HG03521 (cell line): ENCODE data around the gene HECTD4.

Experiments used
- ATAC-seq: cut with Tn5 transposase; IDR thresholded peaks from one replicate; pipeline ENCODE4 v1.9.1; 2021; ENCODE audit warnings: mild to moderate bottlenecking, moderate library complexity; ENCODE audit not compliant: unreplicated experiment

Gene HECTD4

DNA sequence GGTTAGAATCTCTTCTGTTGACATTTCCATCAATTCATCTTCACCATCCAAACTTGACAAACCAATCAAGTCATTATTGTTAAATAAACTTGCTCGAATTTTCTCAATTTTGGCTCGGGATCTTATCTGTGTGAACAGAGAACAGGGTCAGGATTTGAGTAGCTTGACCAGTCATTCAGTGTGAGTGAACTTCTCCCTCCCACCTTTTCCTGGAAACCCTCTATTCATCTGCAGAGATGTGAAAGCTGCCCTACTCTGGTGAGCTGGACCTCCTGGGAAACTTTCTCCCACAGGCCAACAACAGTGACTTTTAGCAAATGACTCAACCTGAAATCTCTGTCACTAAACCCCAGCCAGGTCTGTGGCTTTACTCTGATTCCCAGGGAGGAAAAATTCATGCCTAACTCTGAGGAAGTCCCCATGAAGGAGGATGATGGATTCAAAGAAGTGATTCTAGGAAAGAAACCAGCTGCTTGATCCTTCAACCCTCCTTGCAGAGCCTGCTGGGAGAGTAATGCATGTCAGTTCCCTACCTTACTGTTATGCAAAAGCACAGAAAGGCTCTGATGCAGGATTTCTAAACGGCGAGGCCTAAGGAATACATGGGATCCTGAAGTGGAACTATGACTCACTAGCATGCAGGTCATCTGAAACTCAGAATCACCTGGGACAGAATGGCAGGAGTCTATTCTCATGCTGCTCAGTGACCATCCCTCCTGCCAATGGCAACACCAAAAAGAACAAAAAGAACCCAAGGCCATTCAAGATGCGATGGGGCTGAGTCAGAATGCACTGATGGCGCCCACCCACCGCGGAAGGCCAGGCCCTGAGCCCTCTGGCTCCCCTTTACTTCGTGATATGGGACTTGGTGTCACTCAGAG, 198.8 kb downstream of the HECTD4 start:
- ATAC-seq, result no peak

DNA sequence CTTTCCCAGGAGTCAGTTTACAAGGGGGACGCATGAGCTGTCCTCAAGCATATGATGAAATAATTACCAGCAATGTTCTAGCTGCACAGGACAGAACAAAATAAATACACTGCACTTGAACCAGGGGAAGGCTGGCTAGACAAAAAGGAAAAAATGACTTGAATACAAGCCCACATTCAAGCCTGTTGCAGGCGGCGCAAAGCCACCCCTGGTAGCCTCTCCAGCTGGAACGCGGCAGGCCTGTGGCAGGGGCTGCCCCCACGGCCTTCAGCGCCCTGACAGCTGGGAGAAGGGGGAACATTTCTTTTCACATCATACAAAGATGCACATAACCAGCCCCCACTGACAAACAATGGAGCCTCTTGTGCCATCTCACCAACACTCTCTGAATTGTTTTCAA, 199.7 kb downstream of the HECTD4 start:
- ATAC-seq, result no peak

DNA sequence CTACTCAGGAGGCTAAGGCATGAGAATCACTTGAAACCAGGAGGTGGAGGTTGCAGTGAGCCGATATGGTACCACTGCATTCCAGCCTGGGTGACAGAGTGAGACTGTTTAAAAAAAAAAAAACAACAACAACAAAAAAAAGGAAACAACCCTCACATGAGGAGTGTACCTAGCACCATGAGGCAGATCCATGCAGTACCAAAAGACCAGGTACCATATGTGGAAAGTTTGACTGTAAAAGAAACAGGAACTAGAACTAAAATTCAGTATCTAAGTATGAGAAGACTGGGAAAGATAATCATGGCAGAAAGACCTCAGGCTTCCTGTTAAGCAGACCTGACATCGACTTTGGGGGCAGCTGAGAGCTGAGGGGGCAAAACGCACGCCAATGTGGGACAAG, 201.8 kb downstream of the HECTD4 start:
- ATAC-seq, result no peak

DNA sequence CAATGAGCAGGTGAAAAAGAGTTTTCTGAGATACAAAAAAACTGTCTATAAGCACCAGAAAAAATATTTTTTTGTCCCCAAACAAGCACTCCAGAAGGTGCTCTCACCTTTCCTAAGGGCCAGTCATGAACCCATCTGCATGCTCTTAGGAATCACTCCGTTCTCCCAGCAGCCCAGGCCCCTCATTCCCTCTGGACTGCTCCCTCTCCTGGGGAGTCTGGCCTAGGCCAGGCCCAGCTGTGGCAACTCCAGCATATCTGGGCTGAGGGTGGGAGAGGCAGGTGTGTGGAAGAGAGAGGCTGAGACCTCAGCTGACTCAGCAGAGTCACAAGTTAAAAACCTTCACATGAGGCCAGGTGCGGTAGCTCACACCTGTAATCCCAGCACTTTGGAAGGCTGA, 202.3 kb downstream of the HECTD4 start:
- no peak for ATAC-seq

DNA sequence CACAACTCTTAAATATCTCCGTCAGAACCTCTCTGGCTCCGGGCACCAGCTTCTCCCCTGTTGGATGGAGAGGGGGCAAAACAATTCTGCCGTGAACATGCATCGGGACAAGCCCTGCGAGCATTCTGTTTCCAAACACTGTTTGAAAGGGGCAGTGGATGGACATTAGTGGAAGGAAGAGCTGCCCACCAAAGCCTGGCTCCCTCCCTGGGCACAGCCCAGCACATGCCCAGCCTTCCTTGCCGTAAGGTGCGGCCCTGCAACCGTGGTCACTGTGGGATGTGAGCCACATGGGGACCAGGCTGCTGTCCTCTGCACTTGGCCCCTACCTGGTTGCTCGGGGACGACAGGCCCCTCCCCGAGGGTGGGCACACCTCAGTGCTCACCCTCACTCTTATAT, 202.9 kb downstream of the HECTD4 start:
- no peak for ATAC-seq

DNA sequence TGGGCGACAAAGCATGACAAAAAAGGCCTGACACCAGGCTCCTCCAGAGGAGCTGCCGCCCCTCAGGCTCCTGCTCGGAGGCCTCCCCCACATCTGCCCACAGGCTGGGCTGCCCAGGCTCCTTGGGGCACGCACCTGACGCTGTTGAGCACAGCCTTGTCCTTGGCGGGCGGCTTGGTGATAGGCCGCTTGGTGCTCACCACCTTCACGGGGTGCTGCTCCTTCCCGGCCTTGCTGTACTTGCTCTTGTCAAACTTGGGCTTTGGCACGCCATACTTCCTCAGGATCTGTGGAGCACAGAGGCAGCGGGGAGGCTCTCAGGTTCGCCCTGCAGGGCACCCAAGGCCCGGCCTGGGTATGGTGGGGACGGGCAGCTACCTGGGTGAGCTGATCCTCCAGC, 203.4 kb downstream of the HECTD4 start:
- ATAC-seq, result no peak

DNA sequence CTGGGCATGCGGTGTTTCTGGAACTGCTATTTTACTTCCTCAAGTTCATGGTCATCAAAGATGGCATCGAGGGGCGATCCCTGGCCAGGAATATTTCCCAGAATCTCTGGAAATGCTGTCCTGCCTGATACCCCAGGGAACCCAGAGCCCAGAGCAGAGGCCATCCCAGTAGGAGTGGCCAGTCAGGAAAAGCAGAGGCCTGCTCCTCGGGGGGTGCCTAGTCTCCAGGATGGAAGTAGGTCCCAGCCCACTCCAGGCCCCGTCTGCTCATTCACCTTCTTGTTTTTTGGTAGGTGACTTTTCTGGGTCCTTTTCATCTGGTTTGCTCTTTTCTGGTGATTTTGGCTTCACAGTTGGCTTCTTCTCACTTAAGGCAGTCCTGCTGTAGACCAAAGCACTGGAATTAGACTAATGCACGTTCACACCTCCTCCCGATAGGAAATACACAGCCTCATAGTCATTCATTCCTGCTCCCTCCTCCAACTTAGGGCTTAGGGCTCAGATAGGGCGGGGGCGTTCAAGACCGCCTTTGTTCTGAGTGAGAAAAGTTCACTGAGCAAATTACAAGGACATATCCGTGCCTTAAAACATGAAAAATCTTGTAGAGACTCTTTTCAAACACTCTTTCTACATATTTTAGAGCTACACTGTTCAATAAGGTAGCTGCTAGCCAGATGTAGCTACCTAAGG, 205.8 kb downstream of the HECTD4 start:
- no peak for ATAC-seq

DNA sequence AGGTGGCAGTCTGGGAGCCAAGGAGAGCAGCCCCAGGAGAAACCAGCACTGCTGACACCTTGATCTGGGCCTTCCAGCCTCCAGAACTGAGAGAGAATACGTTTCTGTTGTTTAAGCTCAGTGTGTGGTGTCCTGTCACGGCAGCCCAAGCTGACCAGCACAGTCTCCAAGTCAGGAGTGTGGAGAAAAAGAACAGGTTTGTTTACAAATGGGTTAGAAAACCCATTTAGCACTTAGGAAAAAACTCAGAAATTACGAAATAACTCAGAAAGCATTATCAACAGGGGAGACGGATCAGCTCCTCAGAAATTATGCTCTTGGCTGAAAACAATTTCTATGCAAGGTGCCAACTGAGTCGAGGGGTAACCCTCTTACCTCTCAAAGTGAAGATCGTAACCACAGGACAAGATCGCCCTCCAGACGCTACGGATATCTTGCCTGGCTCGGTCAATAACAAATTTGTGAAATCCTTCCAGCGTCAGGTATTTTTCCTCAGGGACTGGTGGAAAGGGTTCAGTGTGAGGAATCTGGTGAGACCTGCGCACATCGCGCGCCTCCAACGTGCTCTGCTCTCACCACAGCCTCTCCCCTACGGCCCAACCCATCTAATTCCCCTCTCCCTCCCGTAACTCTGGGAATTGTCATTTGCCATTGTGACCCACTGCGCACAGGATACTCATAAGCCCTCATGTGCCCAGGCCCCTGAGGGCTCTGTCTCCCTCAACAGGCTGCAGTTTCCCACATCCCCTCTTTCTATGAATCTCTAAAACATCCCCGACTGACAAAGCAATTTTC, 206.7 kb downstream of the HECTD4 start:
- no peak for ATAC-seq

DNA sequence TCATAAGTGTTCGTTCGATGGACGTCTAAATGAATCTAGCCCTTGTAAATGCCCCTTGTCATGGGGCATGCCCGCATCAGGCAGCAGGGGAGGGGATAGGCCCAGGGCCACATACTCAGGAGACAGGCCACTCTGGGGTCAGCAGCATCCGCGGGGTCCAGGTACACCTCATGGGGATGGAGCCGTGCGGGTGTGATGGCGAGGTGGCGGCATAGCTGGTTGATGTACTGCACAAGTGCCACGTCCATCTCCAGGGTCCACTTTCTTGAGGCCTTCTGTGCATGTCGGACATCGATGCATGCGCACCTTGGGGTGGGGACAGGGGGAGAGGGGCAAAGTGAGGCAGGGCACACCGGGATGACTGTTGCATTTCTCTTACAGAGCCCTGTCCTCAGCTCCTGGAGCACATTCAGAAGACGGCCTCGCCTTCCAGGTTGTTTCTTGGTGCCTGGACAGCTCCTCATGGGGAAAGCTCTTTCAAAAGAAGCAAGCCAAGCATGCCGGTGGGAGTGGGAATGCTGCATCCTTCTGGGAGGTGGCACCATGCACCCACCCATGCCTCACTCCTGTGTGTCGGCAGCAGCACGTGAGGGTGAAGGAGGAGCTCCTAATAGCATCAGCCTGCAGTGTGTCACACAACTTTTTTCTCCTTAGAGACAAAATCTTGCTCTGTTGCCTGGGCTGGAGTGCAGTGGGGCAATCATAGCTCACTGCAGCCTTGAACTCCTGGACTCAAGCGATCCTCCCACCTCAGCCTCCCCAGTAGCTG, 209.5 kb downstream of the HECTD4 start:
- no peak for ATAC-seq

DNA sequence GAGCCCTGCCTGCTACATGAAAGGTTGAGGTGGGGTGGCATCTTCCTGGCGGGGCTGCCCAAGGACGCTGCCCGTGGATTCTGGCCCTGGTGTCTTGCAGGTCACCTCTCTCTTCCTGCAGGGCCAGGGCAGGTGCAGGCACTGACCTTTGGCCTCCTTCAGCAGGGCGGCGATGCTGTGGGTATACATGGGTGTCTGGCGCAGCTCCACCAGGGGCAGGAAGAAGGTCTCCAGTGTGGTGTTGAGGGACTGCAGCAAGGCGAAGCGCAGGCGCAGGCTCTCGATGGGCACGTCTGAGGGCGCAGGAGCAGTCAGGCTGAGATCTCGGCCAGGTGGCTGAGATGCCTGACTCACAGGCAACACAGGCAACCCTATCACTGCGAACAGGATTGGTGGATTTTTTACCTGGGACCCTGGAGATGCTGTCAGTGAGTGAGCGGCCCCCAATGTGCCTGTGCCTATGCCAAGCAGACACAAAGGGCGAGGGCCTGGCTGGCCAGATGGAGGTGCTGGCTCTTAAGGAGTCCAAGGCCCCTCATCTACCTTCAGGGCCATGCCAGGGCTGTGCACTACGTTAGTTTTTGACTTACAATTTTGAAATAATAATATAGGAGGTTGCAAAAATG, 211.1 kb downstream of the HECTD4 start:
- no peak for ATAC-seq

DNA sequence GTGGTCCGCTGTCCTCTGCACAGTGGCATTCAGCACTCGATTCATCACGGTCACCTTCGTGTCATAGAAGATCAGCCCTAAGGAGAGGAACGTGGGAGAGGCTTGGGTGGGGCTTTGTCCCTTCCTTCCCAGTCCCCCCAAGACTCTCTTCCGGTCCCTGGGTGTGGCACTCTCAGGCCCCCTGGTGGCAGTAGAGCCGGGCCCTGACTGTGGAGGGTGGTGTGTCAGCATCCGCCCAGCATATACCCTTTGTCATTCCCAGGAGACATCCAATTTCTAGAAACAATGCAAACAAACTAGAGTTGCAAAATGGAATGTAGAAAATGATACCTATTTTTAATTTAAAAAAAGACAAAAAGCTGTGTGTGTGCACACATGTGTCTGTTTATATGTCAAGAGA, 211.9 kb downstream of the HECTD4 start:
- ATAC-seq, result no peak

DNA sequence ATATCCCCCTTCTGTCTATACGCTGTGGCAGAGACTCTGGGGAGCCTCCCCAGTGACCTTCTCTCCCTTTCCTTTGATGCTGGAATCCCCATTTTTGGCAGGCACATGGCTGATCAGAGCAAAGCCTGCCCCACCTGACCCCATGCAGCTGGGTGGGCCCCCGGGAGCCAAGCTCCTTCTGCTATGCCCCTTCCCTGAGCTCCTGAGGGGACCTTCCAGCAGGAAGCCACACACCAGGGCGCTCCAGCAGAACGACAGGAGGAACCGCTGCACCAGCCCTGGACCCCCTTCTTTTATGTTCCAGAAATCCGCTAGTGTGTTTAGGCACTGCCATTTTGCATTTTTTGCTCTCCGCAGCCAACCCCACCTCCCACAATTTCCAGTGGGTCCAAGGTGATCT, 212.3 kb downstream of the HECTD4 start:
- no peak for ATAC-seq

DNA sequence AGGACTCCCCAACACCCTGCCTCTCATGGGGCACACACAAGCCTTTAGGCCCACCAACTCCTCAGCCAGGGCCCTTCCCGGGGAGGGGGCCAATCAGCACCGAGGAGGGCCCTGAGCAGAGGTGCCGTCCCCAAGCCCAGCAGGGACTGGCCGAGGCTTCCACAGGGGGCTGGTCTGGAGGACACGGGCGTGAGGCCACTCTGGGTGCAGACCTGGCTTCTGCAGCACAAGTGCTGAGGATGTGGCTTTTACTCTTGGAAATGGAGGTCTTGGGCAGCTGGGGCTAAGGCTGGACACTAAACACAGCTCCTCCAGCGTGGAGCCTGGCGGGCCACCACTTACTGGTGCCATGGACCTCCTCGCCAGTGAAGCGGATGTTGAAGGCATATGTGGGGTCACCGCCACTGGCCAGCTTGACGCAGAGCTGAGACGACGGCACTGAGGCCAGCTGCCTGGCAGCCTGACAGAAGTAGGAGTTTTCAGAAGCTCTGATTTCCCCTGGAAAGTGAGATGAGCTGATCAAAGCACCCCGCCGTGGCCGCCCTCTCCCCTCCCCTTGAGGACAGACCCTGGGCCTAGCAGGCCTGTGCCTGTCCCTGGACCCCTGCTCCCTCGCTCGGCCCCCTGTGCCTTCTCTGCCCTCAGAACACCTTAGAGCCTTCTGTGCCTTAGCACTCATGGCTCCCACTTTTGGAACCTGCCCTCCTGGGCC, 212.9 kb downstream of the HECTD4 start:
- no peak for ATAC-seq

DNA sequence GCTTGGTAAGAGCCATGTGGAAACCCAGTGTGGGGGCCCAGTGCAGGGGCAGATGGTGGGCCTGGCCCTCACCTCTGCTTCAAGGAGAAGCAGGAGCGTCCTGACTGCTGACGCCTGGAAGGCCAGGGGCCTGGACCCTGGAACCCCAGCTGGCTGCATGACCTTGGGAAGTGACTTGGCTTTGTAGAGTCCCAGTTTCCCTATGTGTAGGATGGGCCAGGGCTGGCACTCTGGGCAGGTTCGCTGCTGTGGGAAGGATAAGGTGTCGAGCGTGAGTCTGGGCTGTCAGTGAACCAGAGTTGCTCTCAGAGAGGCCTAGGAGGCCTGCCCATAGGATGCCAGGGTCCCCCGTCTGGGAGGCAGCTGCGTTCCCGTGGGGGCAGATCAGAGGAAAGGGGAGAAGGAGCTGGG, 213.7 kb downstream of the HECTD4 start:
- ATAC-seq, result no peak

DNA sequence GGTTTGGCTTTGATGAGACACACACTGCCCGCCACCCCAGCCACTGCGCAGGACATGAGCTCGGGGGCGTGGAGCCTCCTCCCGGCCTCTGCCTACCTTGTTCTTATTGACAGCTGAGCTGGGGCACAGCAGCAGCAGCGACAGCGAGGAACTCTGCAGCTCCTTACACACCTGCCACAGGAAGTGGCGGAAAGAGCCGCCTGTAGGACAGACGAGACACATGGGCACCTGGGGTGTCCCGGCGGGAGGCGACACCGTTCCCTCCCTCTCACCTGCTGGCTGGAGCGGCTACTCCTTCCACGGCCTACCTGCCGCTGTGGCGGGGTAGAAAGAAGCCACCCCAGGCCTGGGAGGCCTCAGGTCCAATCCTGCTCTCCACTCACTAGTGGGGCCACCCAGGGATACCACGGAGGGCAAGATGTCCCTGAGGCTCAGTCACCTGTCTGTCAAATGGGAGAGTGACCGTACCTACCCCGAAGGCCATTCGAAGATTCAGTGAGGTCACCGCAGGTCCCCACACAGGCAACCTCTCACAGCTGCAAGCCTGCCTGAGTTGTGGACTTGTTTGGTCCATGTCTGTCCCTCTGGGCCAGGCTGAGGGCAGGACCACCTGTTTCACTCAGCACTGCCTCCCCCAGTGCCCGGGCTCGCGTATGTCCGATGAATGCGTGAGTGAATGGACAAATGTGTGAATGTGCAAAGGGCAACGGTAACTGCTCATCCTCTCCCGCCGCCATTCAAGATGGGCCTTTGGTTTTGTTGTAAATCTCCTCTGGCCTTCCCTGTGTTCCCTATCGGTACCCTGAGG, 214.3 kb downstream of the HECTD4 start:
- no peak for ATAC-seq

DNA sequence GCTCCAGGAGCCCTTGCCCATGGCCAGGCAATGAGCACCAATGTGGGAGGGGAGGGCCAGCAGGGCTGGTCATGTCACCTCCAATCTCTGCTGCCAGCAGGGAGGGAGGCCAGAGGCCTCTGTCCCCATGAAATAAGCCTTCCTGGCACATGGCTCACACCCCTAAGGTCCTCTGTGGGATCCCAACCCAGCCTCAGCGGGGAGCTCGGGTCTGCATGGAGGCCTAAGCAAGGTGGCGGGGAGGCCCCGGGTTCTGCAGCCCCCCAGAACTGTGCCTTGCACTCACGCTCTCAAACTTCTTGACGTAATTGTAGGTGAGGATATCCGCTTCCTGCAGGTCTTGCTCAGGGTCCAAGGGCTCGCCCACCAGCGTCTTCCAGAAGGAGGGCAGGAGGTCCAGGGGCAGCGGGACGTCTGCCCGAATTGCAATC, 215.2 kb downstream of the HECTD4 start:
- ATAC-seq, result no peak

DNA sequence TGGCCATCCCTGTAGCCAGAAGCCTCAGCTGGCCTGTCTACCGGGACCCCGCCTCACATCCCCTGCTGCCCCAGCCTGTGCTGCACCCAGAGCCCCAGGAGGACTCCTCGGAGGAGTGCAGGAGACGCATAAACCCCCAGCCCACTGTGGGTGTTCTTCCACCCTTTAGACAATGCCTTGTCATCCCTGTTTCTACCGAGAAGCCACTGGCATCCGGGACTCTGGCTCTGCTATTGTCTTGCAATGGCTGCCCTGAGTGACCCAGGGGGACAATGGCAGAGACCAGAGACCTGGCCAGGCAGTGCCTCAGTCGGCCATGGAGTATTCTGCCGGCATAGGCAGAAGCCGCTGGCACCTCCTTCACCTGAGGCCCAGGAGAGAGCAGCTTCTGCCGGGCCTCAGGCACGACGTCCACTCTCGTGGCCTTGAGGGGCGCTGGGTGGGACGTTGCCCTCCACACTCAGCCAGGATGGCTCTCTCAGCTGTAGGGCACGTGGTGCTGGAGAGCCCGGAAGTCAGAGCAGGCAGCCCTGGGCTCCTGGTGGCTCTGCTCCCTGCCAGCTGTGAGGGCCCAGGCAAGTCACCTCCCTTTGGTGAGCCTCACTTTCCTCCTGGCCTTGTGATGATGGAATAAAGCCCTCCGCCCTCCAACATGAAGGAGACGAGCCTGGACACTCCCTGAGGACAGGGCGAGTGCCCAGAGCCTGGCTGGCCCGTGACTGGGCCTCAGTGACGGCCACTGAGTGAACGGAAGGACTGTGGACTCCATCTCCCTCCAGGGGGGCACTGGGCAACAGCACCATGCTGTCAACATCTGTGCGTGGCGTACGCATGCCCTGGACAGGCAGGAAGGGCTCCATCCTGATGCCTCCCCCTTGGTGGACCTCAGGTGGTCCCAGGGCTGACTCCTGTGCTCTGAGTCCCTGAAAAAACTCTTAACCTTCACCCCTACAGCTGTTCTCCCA, 215.9 kb downstream of the HECTD4 start:
- ATAC-seq, result no peak

DNA sequence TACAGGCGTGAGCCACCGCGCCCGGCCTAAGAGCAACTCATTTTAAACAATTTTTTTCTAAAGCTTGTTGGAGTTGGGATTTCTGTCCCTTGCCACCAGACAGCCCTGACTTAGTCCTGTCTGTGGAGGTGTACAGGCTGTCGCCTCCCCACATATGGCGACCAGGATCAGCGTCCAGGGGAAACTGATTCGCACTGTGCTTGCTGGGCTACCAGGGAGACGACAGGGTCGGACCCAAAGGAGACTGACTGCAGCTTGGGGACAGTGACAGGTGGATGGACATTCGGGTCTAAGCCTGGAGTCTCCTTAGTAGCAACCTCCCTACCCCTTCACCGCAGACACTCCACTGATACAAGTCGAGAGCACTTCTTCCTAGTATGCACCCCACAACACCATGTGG, 216.6 kb downstream of the HECTD4 start:
- ATAC-seq, result no peak
